Parathyroid adenoma (tissue), 2 donors: ENCODE results near the gene PRPF18.
A peak's percentile ranks its signal among the peaks of the same experiment; 100 is the strongest.

Experiments
- H2AFZ ChIP-seq: fragments of 300-600 bp; sonication (generic); one replicate; pipeline ENCODE4 v1.7.0; 2017; ENCODE audit warnings: antibody characterized with exemption, mild to moderate bottlenecking
- H3K27ac ChIP-seq: fragments of 300-600 bp; sonication (generic); one replicate; pipeline ENCODE4 v1.7.0; 2017
- H3K27me3 ChIP-seq: fragments of 300-600 bp; sonication (generic); one replicate; pipeline ENCODE4 v1.7.0; 2017; ENCODE audit warnings: low read length; ENCODE audit not compliant: control insufficient read depth, insufficient read depth
- H3K36me3 ChIP-seq: fragments of 300-600 bp; sonication (generic); one replicate; pipeline ENCODE4 v1.7.0; 2017; ENCODE audit warnings: low read length; ENCODE audit not compliant: control insufficient read depth, insufficient read depth
- H3K4me1 ChIP-seq: fragments of 300-600 bp; sonication (generic); one replicate; pipeline ENCODE4 v1.7.0; 2017; ENCODE audit warnings: control low read depth
- H3K4me2 ChIP-seq: fragments of 300-600 bp; sonication (generic); one replicate; pipeline ENCODE4 v1.7.0; 2017; ENCODE audit warnings: low read length
- H3K4me3 ChIP-seq: fragments of 300-600 bp; sonication (generic); one replicate; pipeline ENCODE4 v1.7.0; 2017; ENCODE audit warnings: low read depth, low read length
- H3K79me2 ChIP-seq: fragments of 300-600 bp; sonication (generic); one replicate; pipeline ENCODE4 v1.7.0; 2017; ENCODE audit warnings: control low read depth
- H3K9ac ChIP-seq: fragments of 300-600 bp; sonication (generic); one replicate; pipeline ENCODE4 v1.7.0; 2017; ENCODE audit warnings: mild to moderate bottlenecking
- H3K9me3 ChIP-seq: fragments of 300-600 bp; sonication (generic); one replicate; pipeline ENCODE4 v1.7.0; 2017; ENCODE audit warnings: low read length; ENCODE audit not compliant: control insufficient read depth
- CTCF ChIP-seq: fragments of 300-600 bp; sonication (generic); IDR thresholded peaks from one replicate; pipeline ENCODE4 v1.7.0; 2017; ENCODE audit warnings: antibody characterized with exemption, mild to moderate bottlenecking
- donor health status: primary hyperparathyroidism.

The PRPF18 gene

GRCh38 chr10:13587391-13587790 lies 626 bp downstream of the PRPF18 start:
- no peak for TF ChIP-seq CTCF
- Histone ChIP-seq H3K36me3 (no peaks in the 10 kb centered on the region), H2AFZ (peak overlapping the region; percentile 93), H3K27ac (no peak overlapping the region), H3K4me2 (peak overlapping the region; percentile 95), H3K4me3 (peak overlapping the region; percentile 99), H3K27me3 (no peaks in the 10 kb centered on the region), H3K9ac (peak overlapping the region; percentile 68), H3K4me1 (peaks cover 5% of the 10 kb centered on the region), H3K9me3 (no peaks in the 10 kb centered on the region), H3K79me2 (peaks cover 27% of the 10 kb centered on the region)

GRCh38 chr10:13589316-13589715 lies 2.6 kb downstream of the PRPF18 start:
- peaks cover 5% of the 10 kb centered on the region for H3K4me1 ChIP-seq
- no peaks in the 10 kb centered on the region for H3K9me3 ChIP-seq
- H3K36me3 ChIP-seq, result no peaks in the 10 kb centered on the region
- H3K4me3 ChIP-seq, result no peak overlapping the region
- no peak overlapping the region for H3K27ac ChIP-seq
- no peak overlapping the region for H3K9ac ChIP-seq
- no peak overlapping the region for H2AFZ ChIP-seq
- H3K27me3 ChIP-seq, result no peaks in the 10 kb centered on the region
- no peak overlapping the region for H3K4me2 ChIP-seq
- no peak for TF ChIP-seq CTCF
- H3K79me2 ChIP-seq, result peaks cover 33% of the 10 kb centered on the region

GRCh38 chr10:13590886-13591285 lies 4.1 kb downstream of the PRPF18 start:
- no peaks in the 10 kb centered on the region for H3K27me3 ChIP-seq
- H3K4me1 ChIP-seq, result peaks cover 5% of the 10 kb centered on the region
- H3K27ac ChIP-seq, result no peak overlapping the region
- H2AFZ ChIP-seq, result no peak overlapping the region
- no peak overlapping the region for H3K9ac ChIP-seq
- no peaks in the 10 kb centered on the region for H3K36me3 ChIP-seq
- H3K9me3 ChIP-seq, result no peaks in the 10 kb centered on the region
- no peak overlapping the region for H3K4me2 ChIP-seq
- H3K4me3 ChIP-seq, result no peak overlapping the region
- TF ChIP-seq CTCF, result no peak
- H3K79me2 ChIP-seq, result peaks cover 36% of the 10 kb centered on the region

GRCh38 chr10:13592306-13592705 lies 5.5 kb downstream of the PRPF18 start:
- Histone ChIP-seq H3K9ac (no peak overlapping the region), H3K27me3 (no peaks in the 10 kb centered on the region), H3K36me3 (no peaks in the 10 kb centered on the region), H3K4me1 (peaks cover 2% of the 10 kb centered on the region), H2AFZ (no peak overlapping the region), H3K27ac (no peak overlapping the region), H3K9me3 (no peaks in the 10 kb centered on the region), H3K79me2 (peaks cover 35% of the 10 kb centered on the region), H3K4me3 (no peak overlapping the region), H3K4me2 (no peak overlapping the region)
- TF ChIP-seq CTCF, result no peak

- Histone ChIP-seq H3K4me2 (no peak overlapping the region), H3K27ac (no peak overlapping the region), H3K36me3 (no peaks in the 10 kb centered on the region), H3K79me2 (peaks cover 25% of the 10 kb centered on the region), H3K4me3 (no peak overlapping the region), H3K27me3 (no peaks in the 10 kb centered on the region), H3K9ac (no peak overlapping the region), H3K4me1 (no peaks in the 10 kb centered on the region), H3K9me3 (no peaks in the 10 kb centered on the region), H2AFZ (no peak overlapping the region)
- no peak for TF ChIP-seq CTCF
Observed at GRCh38 chr10:13593535-13593934, 6.8 kb downstream of the PRPF18 start.
